ENCODE data around the gene PRKAR2A.

Gene PRKAR2A

DNA sequence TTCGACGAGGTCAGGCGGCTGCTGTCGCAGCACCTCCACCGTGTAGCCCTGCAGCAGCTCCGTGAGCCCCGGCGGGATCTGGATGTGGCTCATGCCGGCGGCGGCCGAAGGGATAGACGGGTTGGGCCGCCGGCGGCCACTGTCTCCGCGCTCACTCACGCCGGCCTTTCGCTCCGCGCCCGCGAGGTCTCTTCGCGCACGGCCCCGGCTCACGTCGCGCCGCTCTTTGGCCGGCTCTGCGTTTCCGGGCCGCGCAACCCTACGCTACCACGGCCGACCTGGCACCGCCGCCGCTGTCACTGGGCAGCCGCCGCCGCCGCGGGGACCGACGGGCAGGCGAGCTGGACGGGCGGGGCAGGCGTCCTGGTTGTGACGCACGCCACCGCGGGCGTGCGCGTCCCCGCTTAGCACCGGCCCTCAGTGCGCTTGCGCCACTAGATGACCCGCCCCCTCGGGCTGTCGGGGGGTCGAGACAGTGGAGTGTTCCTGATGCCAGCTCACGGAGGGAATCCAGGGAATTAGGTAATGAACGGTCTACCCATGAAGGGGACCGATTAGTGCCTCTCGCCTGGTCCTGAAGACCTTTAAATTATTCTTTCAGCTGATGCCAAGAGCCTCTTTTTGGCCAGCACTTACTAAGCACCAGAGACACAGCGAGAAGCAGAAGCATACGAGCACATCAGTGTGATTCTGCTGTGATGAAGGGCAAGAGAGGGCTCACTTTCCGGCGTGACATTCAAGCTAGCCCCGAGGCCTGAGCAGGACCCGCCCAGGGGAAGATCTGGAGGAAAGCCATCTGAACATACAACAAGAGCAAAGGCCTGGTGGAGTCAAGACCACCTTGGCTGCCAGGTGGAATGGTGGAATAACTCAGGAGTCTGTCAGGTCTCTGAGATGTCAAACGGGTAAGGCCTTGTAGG lies at the start of gene PRKAR2A:
PRKAR2A (minus strand) TSS at position 371 of the 920 bp plus-strand sequence; CDS start at position 93, 278 bp downstream.
- Histone ChIP-seq H3K4me1 (ENCODE audit: control insufficient read depth, insufficient read depth, low read length) (peaks cover 12% of the 10 kb centered on the region), H3K4me3 (ENCODE audit: low read depth, low read length) (peak within 1 kb of the TSS; percentile 58), H3K27ac (ENCODE audit: low read depth, low read length) (no peak within 1 kb of the TSS; the same call in 1 of the 2 replicates), H3K27me3 (ENCODE audit: control insufficient read depth, insufficient read depth, low read length) (no peaks in the 10 kb centered on the region), H3K36me3 (ENCODE audit: control insufficient read depth, insufficient read depth, low read length) (no peaks in the 10 kb centered on the region), H3K9ac (ENCODE audit: low read length) (peak within 1 kb of the TSS; percentile 51), H3K9me3 (ENCODE audit: control insufficient read depth, insufficient read depth, low read depth, low read length) (no peaks in the 10 kb centered on the region)

DNA sequence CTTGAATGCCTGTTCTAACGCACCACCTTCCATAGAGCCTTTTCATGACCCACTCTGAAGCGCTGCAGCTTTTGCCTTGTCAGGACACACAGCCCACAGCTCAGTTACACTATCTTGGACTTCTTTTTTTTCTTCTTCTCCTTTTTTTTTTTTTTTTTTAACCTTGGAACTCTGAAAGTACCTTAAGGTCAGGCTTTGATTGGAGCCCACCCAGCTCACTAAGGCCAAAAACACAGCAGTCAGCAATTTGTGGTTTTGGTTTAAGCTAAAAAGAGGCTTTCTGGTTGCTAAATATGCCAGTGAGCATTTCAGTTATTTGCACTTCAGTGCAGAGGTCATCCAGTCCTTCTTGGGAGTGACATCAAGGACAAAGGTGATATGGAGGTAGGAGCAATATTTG lies 49.3 kb upstream of the PRKAR2A start:
- no peaks in the 10 kb centered on the region for H3K36me3 ChIP-seq (ENCODE audit: control insufficient read depth, insufficient read depth, low read length)
- no peaks in the 10 kb centered on the region for H3K27me3 ChIP-seq (ENCODE audit: control insufficient read depth, insufficient read depth, low read length)
- H3K4me1 ChIP-seq (ENCODE audit: control insufficient read depth, insufficient read depth, low read length) = peaks cover 9% of the 10 kb centered on the region; the same call in 1 of the 2 replicates
- no peak overlapping the region for H3K9ac ChIP-seq (ENCODE audit: low read length)
- no peak overlapping the region for H3K4me3 ChIP-seq (ENCODE audit: low read depth, low read length)
- no peaks in the 10 kb centered on the region for H3K9me3 ChIP-seq (ENCODE audit: control insufficient read depth, insufficient read depth, low read depth, low read length)
- H3K27ac ChIP-seq (ENCODE audit: low read depth, low read length) = no peak overlapping the region

DNA sequence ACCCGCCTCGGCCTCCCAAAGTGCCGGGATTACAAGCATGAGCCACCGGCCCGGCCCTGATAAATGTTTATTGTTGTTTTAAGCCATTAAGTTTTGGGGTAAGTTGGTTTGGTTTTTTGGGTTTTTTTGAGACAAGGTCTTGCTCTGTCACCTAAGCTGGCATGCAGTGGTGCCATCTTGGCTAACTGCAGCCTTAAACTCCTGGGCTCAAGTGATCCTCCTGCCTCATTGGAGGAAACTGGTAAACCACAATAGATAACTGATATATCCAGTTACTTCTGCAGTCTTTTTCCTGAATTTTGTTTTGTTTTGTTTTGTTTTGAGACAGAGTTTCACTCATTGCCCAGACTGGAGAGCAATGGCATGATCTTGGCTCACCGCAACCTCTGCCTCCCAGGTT lies 46.8 kb upstream of the PRKAR2A start:
- H3K4me1 ChIP-seq (ENCODE audit: control insufficient read depth, insufficient read depth, low read length) = peaks cover 9% of the 10 kb centered on the region; the same call in 1 of the 2 replicates

GRCh38 chr3:48891606-48892005 lies 43.9 kb upstream of the PRKAR2A start:
- no peaks in the 10 kb centered on the region for H3K4me1 ChIP-seq (ENCODE audit: control insufficient read depth, insufficient read depth, low read length)
- H3K9ac ChIP-seq (ENCODE audit: low read length) = no peak overlapping the region
- H3K27ac ChIP-seq (ENCODE audit: low read depth, low read length) = no peak overlapping the region
- no peaks in the 10 kb centered on the region for H3K27me3 ChIP-seq (ENCODE audit: control insufficient read depth, insufficient read depth, low read length)
- no peaks in the 10 kb centered on the region for H3K36me3 ChIP-seq (ENCODE audit: control insufficient read depth, insufficient read depth, low read length)
- no peaks in the 10 kb centered on the region for H3K9me3 ChIP-seq (ENCODE audit: control insufficient read depth, insufficient read depth, low read depth, low read length)
- H3K4me3 ChIP-seq (ENCODE audit: low read depth, low read length) = no peak overlapping the region

More for the DNA sequence above, 46.8 kb upstream of the PRKAR2A start:
- Histone ChIP-seq H3K27me3 (ENCODE audit: control insufficient read depth, insufficient read depth, low read length) (no peaks in the 10 kb centered on the region), H3K36me3 (ENCODE audit: control insufficient read depth, insufficient read depth, low read length) (no peaks in the 10 kb centered on the region), H3K27ac (ENCODE audit: low read depth, low read length) (no peak overlapping the region), H3K9ac (ENCODE audit: low read length) (no peak overlapping the region), H3K9me3 (ENCODE audit: control insufficient read depth, insufficient read depth, low read depth, low read length) (no peaks in the 10 kb centered on the region), H3K4me3 (ENCODE audit: low read depth, low read length) (no peak overlapping the region)

- Histone ChIP-seq H3K9me3 (ENCODE audit: control insufficient read depth, insufficient read depth, low read depth, low read length) (no peaks in the 10 kb centered on the region), H3K27me3 (ENCODE audit: control insufficient read depth, insufficient read depth, low read length) (no peaks in the 10 kb centered on the region), H3K9ac (ENCODE audit: low read length) (no peak overlapping the region), H3K36me3 (ENCODE audit: control insufficient read depth, insufficient read depth, low read length) (no peaks in the 10 kb centered on the region), H3K4me1 (ENCODE audit: control insufficient read depth, insufficient read depth, low read length) (no peaks in the 10 kb centered on the region), H3K27ac (ENCODE audit: low read depth, low read length) (no peak overlapping the region), H3K4me3 (ENCODE audit: low read depth, low read length) (no peak overlapping the region)
These were observed 38.1 kb upstream of the PRKAR2A start for GRCh38 chr3:48885753-48886152.

GRCh38 chr3:48881652-48882114 lies 34.0 kb upstream of the PRKAR2A start:
- no peak overlapping the region for H3K9ac ChIP-seq (ENCODE audit: low read length)
- no peak overlapping the region for H3K27ac ChIP-seq (ENCODE audit: low read depth, low read length)
- H3K4me1 ChIP-seq (ENCODE audit: control insufficient read depth, insufficient read depth, low read length) = no peaks in the 10 kb centered on the region
- no peak overlapping the region for H3K4me3 ChIP-seq (ENCODE audit: low read depth, low read length)
- no peaks in the 10 kb centered on the region for H3K27me3 ChIP-seq (ENCODE audit: control insufficient read depth, insufficient read depth, low read length)
- no peaks in the 10 kb centered on the region for H3K36me3 ChIP-seq (ENCODE audit: control insufficient read depth, insufficient read depth, low read length)
- H3K9me3 ChIP-seq (ENCODE audit: control insufficient read depth, insufficient read depth, low read depth, low read length) = no peaks in the 10 kb centered on the region

DNA sequence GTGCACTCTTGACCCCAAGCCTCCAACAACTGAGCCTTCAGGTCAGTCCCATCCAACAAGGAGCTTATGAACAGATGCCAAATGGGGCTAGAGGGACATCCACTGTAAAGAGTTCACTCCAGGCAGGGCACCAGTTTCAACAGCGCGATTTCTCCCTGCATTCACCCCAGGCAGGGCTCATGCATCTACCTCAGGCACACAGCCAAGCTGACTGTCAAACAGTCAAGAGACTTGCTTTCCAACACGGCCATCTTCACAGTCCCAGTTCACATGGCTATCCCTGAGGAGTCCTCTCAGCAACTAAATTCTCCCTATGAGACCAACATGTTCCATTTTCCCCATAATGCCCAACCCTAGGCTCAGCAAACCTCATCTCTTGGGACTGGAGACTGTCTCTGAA lies 33.3 kb upstream of the PRKAR2A start:
- Histone ChIP-seq H3K27me3 (ENCODE audit: control insufficient read depth, insufficient read depth, low read length) (no peaks in the 10 kb centered on the region), H3K9ac (ENCODE audit: low read length) (no peak overlapping the region), H3K4me3 (ENCODE audit: low read depth, low read length) (no peak overlapping the region), H3K9me3 (ENCODE audit: control insufficient read depth, insufficient read depth, low read depth, low read length) (no peaks in the 10 kb centered on the region), H3K36me3 (ENCODE audit: control insufficient read depth, insufficient read depth, low read length) (no peaks in the 10 kb centered on the region), H3K27ac (ENCODE audit: low read depth, low read length) (no peak overlapping the region), H3K4me1 (ENCODE audit: control insufficient read depth, insufficient read depth, low read length) (no peaks in the 10 kb centered on the region)

- no peak overlapping the region for H3K27ac ChIP-seq (ENCODE audit: low read depth, low read length)
- H3K36me3 ChIP-seq (ENCODE audit: control insufficient read depth, insufficient read depth, low read length) = no peaks in the 10 kb centered on the region
These were observed 32.3 kb upstream of the PRKAR2A start for GRCh38 chr3:48879994-48880377.

DNA sequence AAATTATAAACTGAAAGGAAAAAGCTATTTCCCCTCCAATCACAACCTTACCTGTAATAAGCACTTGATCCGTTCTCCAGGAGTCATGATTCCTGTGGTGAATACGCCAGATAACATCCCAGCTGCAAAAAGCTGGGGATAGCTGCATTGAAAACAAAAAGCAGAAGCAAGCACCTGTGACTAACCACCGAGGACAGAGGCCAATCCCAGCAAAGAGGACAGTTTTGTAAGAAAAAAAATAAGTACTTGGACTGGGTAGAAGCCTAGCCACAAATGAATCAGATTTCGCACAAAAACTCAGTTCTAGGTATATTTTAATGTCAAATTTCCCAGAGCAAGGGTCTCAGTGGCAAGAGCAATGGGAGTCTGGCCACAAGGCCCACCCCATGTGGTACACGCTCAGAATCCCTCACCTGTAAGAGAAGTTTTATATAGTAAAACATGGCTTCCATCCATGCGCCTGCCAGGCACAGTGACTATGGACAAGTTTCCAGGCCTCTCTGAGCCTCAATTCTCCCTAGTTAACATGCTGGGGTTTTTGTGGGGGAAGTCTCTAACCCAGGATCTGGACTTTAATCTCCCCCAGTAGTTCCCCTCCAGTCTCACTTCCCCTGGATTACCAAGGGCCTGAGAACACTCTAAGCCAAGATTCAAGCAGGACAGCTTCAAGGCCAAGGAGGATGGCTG lies 31.8 kb upstream of the PRKAR2A start:
- Histone ChIP-seq H3K4me1 (ENCODE audit: control insufficient read depth, insufficient read depth, low read length) (no peaks in the 10 kb centered on the region), H3K27ac (ENCODE audit: low read depth, low read length) (no peak overlapping the region), H3K36me3 (ENCODE audit: control insufficient read depth, insufficient read depth, low read length) (no peaks in the 10 kb centered on the region), H3K4me3 (ENCODE audit: low read depth, low read length) (no peak overlapping the region), H3K27me3 (ENCODE audit: control insufficient read depth, insufficient read depth, low read length) (no peaks in the 10 kb centered on the region), H3K9me3 (ENCODE audit: control insufficient read depth, insufficient read depth, low read depth, low read length) (no peaks in the 10 kb centered on the region), H3K9ac (ENCODE audit: low read length) (no peak overlapping the region)

More at GRCh38 chr3:48879994-48880377, 32.3 kb upstream of the PRKAR2A start:
- Histone ChIP-seq H3K9me3 (ENCODE audit: control insufficient read depth, insufficient read depth, low read depth, low read length) (no peaks in the 10 kb centered on the region), H3K4me1 (ENCODE audit: control insufficient read depth, insufficient read depth, low read length) (no peaks in the 10 kb centered on the region), H3K4me3 (ENCODE audit: low read depth, low read length) (no peak overlapping the region), H3K27me3 (ENCODE audit: control insufficient read depth, insufficient read depth, low read length) (no peaks in the 10 kb centered on the region), H3K9ac (ENCODE audit: low read length) (no peak overlapping the region)

GRCh38 chr3:48877671-48878070 lies 30.0 kb upstream of the PRKAR2A start:
- Histone ChIP-seq H3K4me1 (ENCODE audit: control insufficient read depth, insufficient read depth, low read length) (no peaks in the 10 kb centered on the region), H3K9ac (ENCODE audit: low read length) (no peak overlapping the region), H3K9me3 (ENCODE audit: control insufficient read depth, insufficient read depth, low read depth, low read length) (no peaks in the 10 kb centered on the region), H3K36me3 (ENCODE audit: control insufficient read depth, insufficient read depth, low read length) (no peaks in the 10 kb centered on the region), H3K4me3 (ENCODE audit: low read depth, low read length) (no peak overlapping the region), H3K27ac (ENCODE audit: low read depth, low read length) (no peak overlapping the region), H3K27me3 (ENCODE audit: control insufficient read depth, insufficient read depth, low read length) (no peaks in the 10 kb centered on the region)

- Histone ChIP-seq H3K4me3 (ENCODE audit: low read depth, low read length) (no peak overlapping the region), H3K4me1 (ENCODE audit: control insufficient read depth, insufficient read depth, low read length) (no peaks in the 10 kb centered on the region), H3K9me3 (ENCODE audit: control insufficient read depth, insufficient read depth, low read depth, low read length) (no peaks in the 10 kb centered on the region), H3K27me3 (ENCODE audit: control insufficient read depth, insufficient read depth, low read length) (no peaks in the 10 kb centered on the region), H3K36me3 (ENCODE audit: control insufficient read depth, insufficient read depth, low read length) (no peaks in the 10 kb centered on the region), H3K9ac (ENCODE audit: low read length) (no peak overlapping the region), H3K27ac (ENCODE audit: low read depth, low read length) (no peak overlapping the region)
These were observed 15.4 kb upstream of the PRKAR2A start for GRCh38 chr3:48863122-48863521.
